Posterior vena cava (tissue), 2 donors: Measurements from ENCODE around the gene PRDM5. TPM values are rescaled to one million over a fixed set of nuclear protein-coding genes. Genes with fewer than 3 reads are reported as not detected.

Source experiments
- DNase-seq: peaks from one replicate; pipeline ENCODE4 v3.0.0-alpha.2; 2020; ENCODE audit warnings: low spot score
- intact Hi-C, 2 donors: fragments of 100-400 bp; cut with DNase I; formaldehyde crosslinking; loops; one replicate each; pipeline versions ENCODE4 v1.14.1 to v1.14.2; 2022 to 2023
- long read RNA-seq, 2 donors: library from polyadenylated mRNA; unstranded; transcript quantifications; one replicate each; pipeline ENCODE4 v2.0.0, GENCODE V29; 2020 to 2021
- total RNA-seq, 2 donors: library from RNA; stranded (reverse); fragmentation: NEBNext Ultra II Directional; extraction: Animal tissue kit (Norgen Biotek cat#: 25700); gene quantifications; one replicate each; pipeline ENCODE4 v1.2.1, GENCODE V29; 2021
- donor health status: DM: yes; HTN: yes; CAD: no.
- donor health status: DM: yes; HTN: yes; CAD: no.

The PRDM5 gene
- 10 to 100 TPM; 16.3 to 19.4 TPM for total RNA-seq
- long read RNA-seq, donor 1, partial matches to known transcripts, result 0 of 7 reads
- long read RNA-seq, donor 1, other reads (novel, unspliced or antisense), result 5 of 7 reads
- long read RNA-seq, donor 2, transcript PRDM5-202 (4 exons, 2,492 nt), result major isoform, 9 of 16 reads
- long read RNA-seq, donor 2, partial matches to known transcripts, result 4 of 16 reads
- long read RNA-seq, donor 2, other reads (novel, unspliced or antisense), result 3 of 16 reads

DNA sequence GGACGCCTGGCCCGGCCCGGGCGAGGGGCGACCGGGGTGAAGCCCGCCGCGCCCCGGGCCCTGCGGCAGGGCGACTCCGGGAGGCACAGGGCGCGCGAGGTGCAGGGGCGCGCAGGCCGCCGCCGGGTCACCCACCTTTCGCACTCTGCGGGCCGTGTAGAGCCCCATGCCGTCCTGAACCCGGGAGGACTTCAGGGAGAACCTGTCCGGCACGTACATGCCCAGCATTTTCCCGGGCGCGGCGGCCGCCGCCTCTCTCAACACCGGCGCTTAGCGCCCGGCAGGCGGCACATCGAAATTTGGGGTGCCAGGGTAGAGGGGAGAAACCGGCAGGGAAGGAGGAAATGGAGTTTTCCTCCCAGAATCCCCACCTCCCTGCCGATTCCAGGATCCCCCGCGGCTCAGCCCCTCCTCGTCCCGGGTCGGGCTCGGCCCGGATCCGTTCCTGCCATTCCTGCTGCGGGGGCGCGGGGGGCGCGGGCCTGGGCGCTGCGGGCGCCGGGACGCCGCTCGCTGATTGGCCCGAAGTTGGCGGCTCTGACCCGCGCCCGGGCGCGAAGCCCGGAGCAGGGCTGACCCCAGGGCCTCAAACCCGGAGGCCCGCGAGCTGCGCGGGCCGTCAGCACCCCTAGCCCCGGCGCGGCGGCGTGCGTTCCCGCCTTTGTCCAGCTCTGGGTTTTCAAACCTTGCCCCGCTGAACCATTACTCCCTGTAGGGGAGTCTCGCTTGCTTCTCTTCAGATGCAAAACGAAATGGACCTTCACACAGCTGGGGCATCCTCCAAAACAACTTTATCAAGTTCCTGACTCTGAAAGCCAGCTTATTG is at the start of gene PRDM5:
TSS of gene PRDM5 (minus strand) at position 346 of the 826 bp plus-strand sequence. CDS start at position 228, 118 bp downstream.
- DNase-seq, result peak; percentile 84

DNA sequence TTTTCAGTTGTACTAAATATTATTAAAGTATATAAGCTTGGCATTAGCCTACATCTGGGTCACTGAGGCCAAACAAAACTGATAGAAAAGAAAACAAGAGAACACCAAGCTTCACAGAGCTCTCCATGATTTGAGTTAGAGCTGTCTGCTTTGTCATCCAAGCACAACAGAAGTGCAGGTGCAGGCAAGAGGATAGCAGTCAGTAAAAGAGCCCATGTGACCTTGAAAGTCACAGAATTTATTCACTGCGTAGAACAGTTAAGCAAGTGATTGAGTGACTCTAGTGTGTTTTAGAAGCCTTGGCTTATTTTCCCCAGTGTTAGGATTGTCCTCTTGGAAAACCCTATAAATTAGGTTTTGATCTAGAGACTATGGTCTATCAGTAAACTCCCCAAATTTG is 49.4 kb upstream of the PRDM5 start:
- no peak for DNase-seq
- intact Hi-C loops, result no loop called here

More for the DNA sequence above, at the start of gene PRDM5:
- intact Hi-C loops, result no loop called here

DNA sequence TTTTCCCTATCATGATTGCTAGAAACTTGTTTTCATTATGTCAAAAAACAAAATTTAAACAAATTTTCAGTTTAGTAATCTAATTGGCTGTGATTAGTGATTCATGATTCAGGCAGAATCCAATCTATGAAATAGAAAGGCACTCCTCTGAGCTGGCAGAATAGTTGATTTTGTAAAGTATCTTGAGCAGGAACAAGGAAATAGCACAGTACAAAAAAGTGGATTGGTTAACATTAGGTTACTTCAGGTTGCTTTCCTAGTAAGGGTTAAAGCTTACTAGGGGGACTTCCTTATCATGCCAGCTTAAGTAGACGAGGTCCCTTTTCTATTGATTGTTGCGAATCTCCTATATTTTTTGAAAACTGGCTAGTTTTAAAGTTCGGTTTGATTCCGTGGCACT is 43.4 kb upstream of the PRDM5 start:
- intact Hi-C loops, result no loop called here
- DNase-seq, result no peak

- intact Hi-C loops, result no loop called here
- no peak for DNase-seq
Measured at GRCh38 chr4:120964596-120964995, 42.1 kb upstream of the PRDM5 start.

DNA sequence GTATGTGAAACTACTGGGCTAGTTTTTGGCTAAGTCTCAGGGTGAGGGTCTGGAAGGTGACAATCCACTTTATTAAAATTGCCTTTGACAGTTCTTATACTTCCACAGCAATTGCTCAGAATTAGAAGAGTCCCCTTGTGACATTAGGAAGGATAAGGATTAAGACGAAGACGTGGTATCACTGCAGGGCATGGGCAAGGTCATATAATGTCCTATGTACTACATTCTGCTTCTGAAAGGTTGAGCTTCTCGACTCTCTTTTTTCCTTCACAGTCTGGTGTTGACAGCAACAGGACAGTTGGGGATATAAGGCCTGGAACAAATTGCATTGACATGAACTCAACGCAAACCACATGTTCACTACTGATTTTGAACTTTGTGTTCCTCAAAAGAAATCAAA is 40.9 kb upstream of the PRDM5 start:
- DNase-seq, result no peak
- intact Hi-C loops, result no loop called here

DNA sequence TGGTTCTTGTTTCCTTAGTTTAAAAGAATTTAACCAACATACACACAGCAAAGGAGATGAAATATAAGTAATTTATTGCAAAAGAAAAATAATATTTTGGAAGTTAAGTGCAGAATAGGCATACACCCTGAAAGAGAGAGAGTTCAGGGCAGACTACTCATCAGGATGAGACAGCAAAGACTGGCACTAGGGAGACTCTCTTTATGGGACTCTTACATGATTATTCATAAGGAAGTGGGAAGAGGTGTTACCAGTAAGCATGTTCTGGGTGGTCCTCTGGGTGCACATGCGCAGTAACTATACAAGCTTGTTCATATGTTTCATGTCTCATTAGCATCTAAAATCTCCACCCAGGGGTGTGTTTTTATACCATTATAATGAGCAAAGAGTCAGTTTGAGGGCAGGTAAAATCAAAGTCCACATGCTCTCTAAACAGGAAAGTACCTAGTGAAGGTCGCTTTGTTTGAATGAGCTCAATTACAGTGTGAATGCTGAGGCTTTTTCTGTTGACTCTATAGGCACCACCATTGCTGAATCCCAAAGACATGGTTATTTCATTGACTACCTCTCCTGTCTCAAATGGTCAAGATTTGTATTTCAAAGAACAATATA is 38.2 kb upstream of the PRDM5 start:
- intact Hi-C loops, result no loop called here
- DNase-seq, result no peak

DNA sequence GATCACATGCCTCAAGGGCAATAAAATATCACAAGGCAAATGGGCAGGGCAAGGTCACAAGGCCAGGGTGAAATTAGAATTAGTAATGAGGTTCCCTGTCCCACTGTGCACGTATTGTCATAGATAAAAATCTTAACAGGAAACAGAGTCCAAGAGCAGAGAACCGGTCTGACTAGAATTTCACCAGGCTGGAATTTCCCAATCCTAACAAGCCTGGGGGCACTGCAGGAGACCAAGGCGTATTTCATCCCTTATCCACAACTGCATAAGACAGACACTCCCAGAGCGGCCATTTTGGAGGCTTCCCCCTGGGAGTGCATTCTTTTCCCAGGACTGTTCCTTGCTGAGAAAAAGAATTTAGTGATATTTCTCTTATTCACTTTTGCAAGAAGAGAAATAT is 25.9 kb upstream of the PRDM5 start:
- intact Hi-C loops, result no loop called here

GRCh38 chr4:120942776-120943175 is 20.2 kb upstream of the PRDM5 start:
- no peak for DNase-seq
- intact Hi-C loops, result no loop called here

More for the DNA sequence above, 25.9 kb upstream of the PRDM5 start:
- no peak for DNase-seq

- intact Hi-C loops, result no loop called here
- no peak for DNase-seq
Measured at GRCh38 chr4:120940547-120940946, 18.0 kb upstream of the PRDM5 start.

- intact Hi-C loops, result no loop called here
- no peak for DNase-seq
Measured at GRCh38 chr4:120939693-120940092, 17.2 kb upstream of the PRDM5 start.

- DNase-seq, result no peak
- intact Hi-C loops, result no loop called here
Measured at GRCh38 chr4:120929847-120930246, 7.3 kb upstream of the PRDM5 start.

DNA sequence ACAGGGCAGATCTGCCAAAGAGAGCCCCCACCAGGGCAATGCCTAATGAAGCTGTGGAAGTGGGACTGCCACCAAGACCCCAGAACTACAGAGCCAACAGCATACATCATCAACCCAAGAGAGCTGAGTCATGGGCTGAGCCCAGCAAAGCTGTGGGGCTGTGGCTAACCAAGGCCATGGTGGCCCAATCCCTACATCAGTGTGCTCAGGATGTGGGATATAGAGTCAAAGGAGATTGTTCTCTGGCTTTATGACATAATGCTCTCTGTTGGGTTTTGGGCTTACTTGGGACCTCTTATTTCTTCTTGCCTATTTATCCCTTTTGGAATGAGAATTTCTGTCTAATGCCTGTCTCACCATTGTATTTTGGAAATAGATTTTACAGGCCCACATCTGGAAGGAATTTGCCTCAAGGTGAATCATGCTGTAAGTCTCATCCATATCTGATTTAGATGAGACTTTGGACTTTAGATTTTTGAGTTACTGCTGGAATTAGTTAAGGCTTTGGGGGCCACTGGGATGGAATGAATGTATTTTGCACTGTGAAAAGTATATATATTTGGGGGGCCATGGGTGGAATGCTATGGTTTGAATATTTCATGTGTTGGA is 5.4 kb upstream of the PRDM5 start:
- no peak for DNase-seq
- intact Hi-C loops, result no loop called here

DNA sequence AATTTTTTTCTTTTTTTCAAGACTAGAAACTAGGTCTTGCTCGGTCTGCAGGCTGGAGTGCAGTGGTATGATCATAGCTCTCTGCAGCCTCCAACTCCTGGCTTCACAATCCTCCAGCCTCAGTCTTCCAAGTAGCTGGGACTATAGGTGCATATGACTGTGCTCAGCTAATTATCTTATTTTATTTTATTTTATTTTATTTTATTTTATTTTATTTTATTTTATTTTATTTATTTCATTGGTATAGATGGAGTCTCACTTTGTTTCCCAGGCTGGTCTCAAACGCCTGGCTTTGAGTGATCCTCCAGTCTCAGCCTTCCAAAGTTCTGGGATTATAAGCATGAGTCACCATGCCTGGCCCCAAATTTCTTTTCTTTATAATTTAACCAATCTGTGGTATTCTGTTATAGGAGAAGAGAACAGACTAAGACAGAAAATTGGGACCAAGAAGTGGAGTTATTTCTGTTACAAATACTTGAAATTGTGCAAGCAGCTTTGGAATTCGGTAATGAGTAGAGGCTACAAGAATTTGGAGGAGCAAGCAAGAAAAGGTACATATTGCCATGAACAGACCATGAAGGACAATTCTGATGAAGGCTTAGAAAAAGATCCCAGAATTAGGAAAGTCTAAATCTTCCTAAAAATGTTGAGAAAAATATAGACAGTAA is 4.0 kb upstream of the PRDM5 start:
- intact Hi-C loops, result no loop called here
- no peak for DNase-seq

DNA sequence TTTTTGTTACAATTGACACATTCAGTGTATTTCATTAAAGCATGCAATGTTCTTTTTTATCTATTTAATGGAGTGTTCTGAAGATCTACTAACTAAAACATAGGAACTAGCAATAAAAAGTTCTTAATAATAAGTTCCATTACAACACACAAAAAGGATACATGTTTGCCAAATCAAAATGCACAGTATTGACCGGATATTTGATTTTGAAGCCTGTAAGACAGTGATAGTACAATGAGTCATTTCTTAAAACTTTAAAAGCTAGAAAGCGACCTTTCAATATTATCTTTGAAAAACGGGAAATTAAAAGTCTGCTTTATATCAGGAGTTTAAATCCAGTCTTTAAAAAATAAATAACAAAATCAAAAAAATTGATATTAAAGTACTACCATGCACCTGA is 2.4 kb upstream of the PRDM5 start:
- DNase-seq, result no peak
- intact Hi-C loops, result no loop called here

DNA sequence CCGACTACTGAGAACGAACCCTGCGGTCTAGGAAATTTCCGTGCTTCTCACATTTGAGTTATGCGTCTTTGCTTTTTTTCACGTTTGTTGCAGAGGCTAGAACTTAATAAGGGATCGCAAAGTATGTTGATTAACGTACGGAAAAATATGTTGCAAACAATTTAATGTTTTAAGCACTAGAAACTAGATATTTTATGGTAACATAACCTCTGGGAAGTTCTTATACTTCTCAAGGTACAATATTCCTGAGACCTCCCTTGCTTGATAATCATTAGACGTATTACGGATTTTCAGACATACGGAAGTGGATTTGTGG is 639 bp upstream of the PRDM5 start:
- DNase-seq, result no peak
- intact Hi-C loops, result no loop called here

DNA sequence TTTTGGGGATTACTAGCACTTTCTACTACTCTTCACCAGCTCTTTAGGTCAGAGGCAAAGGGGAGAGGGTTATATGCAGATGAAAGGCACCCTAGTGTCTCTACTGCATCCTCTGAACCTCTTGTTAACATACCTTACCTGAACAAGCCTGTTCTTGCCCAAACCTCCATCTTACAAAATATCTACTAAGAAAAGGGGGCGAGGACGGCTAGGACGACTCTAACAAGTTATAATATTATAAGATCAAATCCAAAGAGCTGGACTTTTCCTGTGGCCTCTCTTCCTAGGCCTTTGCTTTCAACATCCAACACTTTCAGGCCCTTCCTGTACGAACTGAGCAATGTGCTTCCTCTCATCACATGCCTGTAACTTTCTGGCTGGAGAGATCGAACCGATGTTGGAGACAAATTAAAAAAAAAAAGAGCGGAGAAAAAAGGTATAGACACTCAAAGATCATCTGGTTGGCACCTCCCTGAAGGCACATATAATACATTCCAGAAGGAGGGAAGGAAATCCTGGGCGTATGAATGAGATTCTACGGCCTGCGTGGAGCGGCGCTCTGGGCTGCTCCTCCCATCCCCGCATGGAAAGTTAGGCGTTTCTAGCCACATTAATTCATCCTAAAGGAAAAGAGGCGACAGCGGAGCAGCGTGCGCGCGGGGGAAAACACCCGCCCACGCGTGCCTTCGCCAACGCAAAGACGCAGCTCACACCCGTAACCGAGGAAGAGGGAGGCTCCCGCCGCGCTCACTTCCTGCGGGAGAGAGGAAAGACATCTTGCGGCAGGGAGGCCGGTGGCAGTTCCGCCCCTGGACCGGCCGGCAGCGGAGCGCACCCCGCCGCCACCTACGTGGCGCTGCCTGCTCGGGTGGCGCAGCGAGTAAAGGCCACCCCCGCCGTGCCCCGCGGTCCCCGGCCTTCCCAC is 808 bp downstream of the PRDM5 start:
- intact Hi-C loops, result no loop called here
- peak; percentile 92 for DNase-seq

DNA sequence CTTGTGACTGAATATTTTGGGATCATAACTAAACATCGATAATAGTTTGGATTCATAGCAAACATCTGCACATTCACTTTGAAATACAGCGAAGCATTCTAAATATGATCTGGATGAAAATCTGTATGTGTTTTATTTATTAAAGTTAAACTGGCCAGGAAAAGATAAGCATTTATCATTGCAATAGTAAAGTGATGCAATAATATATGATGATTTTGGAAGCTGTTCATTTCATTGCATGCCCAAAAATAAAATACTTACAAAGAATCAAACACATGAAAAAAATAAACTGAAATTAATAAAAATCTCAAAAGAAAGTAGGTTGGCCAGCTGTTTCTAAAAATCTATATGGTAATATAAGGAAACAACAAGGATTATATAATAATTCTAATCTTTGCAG is 1.9 kb downstream of the PRDM5 start:
- intact Hi-C loops, result no loop called here
- no peak for DNase-seq

GRCh38 chr4:120919358-120919757 is 3.2 kb downstream of the PRDM5 start:
- DNase-seq, result no peak
- intact Hi-C loops, result no loop called here

- intact Hi-C loops, result no loop called here
- DNase-seq, result peak; percentile 77
Measured at GRCh38 chr4:120918788-120919187, 3.7 kb downstream of the PRDM5 start.
